Heart right ventricle (tissue), 16 donors: ENCODE results near the gene FGFR4. TPM values are rescaled to one million over a fixed set of nuclear protein-coding genes. Genes with fewer than 3 reads are reported as not detected.

Experiments
- ATAC-seq, 8 donors: fragments of 200-7000 bp; cut with Tn5 transposase; one replicate each; pipeline ENCODE4 v1.9.1; 2020; ENCODE audit warnings: mild to moderate bottlenecking in 8 of 8, moderate library complexity in 8 of 8, moderate number of reproducible peaks in 1 of 8
- DNase-seq, 2 donors: peaks; one replicate each; pipeline ENCODE4 v3.0.0-alpha.2; 2020
- H3K27ac ChIP-seq, 10 donors: fragments of 200-600 bp; sonication (generic) in 2 of 10; one replicate each; pipeline versions ENCODE4 v1.5.0 to v1.8.0; 2020 to 2022; ENCODE audit warnings: mild to moderate bottlenecking in 3 of 10
- H3K27me3 ChIP-seq, 7 donors: fragments of 200-600 bp; one replicate each; pipeline ENCODE4 v1.8.0; 2021 to 2022; ENCODE audit warnings: mild to moderate bottlenecking in 2 of 7
- H3K36me3 ChIP-seq, 9 donors: fragments of 200-600 bp; sonication (generic) in 1 of 9; one replicate each; pipeline versions ENCODE4 v1.5.0 to v1.8.0; 2020 to 2022; ENCODE audit warnings: mild to moderate bottlenecking in 2 of 9
- H3K4me1 ChIP-seq, 9 donors: fragments of 200-600 bp; sonication (generic) in 1 of 9; one replicate each; pipeline versions ENCODE4 v1.5.0 to v1.8.0; 2020 to 2022; ENCODE audit warnings: mild to moderate bottlenecking in 4 of 9
- H3K4me3 ChIP-seq, 10 donors: fragments of 200-600 bp; sonication (generic) in 2 of 10; one replicate each; pipeline versions ENCODE4 v1.5.0 to v1.8.0; 2020 to 2022; ENCODE audit warnings: mild to moderate bottlenecking in 7 of 10, moderate library complexity in 2 of 10
- H3K9me3 ChIP-seq, 11 donors: fragments of 200-600 bp in 10 of 11; sonication (generic) in 2 of 11; one replicate each; pipeline versions ENCODE4 v1.5.0 to v1.8.0; 2013 to 2022; ENCODE audit warnings: mild to moderate bottlenecking in 2 of 11, control low read depth in 1 of 11, moderate library complexity in 1 of 11
- WGBS, 2 donors: extraction: QIAGEN DNeasy Blood & Tissue Kit; methylation state at CpG; one replicate each; pipeline ENCODE4 v1.1.7; 2013; ENCODE audit warnings: inconsistent platforms in 1 of 2; 5-methylcytosine and 5-hydroxymethylcytosine counted together
- intact Hi-C, 10 donors: fragments of 100-400 bp; cut with DNase I; formaldehyde crosslinking; loops; one replicate each; pipeline versions ENCODE4 v1.11.1 to v1.14.2; 2022
- polyA plus RNA-seq, 2 donors: library from polyadenylated mRNA; stranded (reverse); fragments of 200-250 nt; gene quantifications; one replicate each; pipeline ENCODE4 v1.2.3, GENCODE V29; 2013
- total RNA-seq, 10 donors: library from RNA; stranded (reverse); fragmentation: NEBNext Ultra II Directional in 3 of 10; extraction: Animal tissue kit (Norgen Biotek cat#: 25700) in 3 of 10; gene quantifications; one replicate each; pipeline versions ENCODE4 v1.2.1 to v1.2.4, GENCODE V29; 2021 to 2023
- TF ChIP-seq, protein P1 (sequence below), 9 donors: fragments of 200-600 bp; sonication (generic) in 2 of 9; IDR thresholded peaks; one replicate each; pipeline versions ENCODE4 v1.5.0 to v1.8.0; 2021 to 2022; ENCODE audit warnings: antibody characterized with exemption in 9 of 9, mild to moderate bottlenecking in 5 of 9, moderate library complexity in 1 of 9
- donor health status: Arrhythmogenic right ventricular cardiomyopathy.
- donor health status: ischemic (EF 13 %, LVEDD 7.1; RV severe dilation, severe dysfunction).
- donor health status: healthy with polysubstance abuse.
- donor health status: DM: no; HTN: yes; CAD: no.
- donor health status: DM: no; HTN: no; CAD: no.
- donor health status: ischemic (EF 25% LVEDD 6.9; RV normal size, moderate dysfunction).
- donor health status: ischemic (EF 25% LVEDD 5.7; RV mildly dilated, moderate dysfunction).
- donor health status: healthy.
- donor health status: DM: yes; HTN: yes; CAD: no.
- donor health status: Ischemic cardiomyopathy.
- donor health status: ischemic (EF 35%, LVEDD 5.7; RV mildly dilated, moderate dysfunction).
- donor health status: nonischemic (EF 11% LVEDD 7.7; RV severe dilation, severe dysfunction).
- donor health status: DM: yes; HTN: yes; CAD: no.
- donor health status: PGD.
- donor health status: ischemic (EF 29% LVEDD 5.4; RV normal size, mild dysfunction).
- donor health status: nonischemic (EF 23%, LVEDD 6.1; RV moderate dilation, normal function).

The FGFR4 gene
- total and polyA plus RNA-seq, 12 donors, result 0.25 to 2.7 (median 0.53) TPM; not detected in 1

DNA sequence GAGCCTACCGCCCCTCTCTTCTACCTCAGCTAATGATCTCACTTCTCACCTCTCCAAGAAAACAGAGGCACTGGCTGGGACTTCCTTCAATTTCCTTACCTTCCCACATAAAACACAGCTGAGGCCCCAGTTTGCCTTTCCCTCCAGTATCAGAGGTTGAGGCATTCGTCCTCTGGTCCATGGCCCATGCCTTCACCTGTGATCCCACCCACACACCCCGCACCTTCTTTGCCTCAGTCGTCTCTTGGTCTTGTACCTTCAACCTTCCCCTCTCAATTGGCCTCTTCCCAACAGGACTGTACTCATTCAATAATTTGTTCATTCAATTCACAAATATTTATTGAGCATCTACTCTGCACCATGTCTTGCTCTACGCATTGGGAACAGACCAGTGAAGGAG lies 35.9 kb downstream of the FGFR4 start:
- ATAC-seq (no peak), DNase-seq (no peak)
- H3K9me3 ChIP-seq, result no peaks in the 10 kb centered on the region
- H3K4me3 ChIP-seq, result no peak overlapping the region
- no peaks in the 10 kb centered on the region for H3K27me3 ChIP-seq
- intact Hi-C loops, result loop anchor here in 1 of 10 donors (10.0 kb wide), 1 partner anchor 112 kb away; no protein-coding TSS in a partner anchor
- H3K27ac ChIP-seq, result no peak overlapping the region
- TF ChIP-seq, protein P1, sequence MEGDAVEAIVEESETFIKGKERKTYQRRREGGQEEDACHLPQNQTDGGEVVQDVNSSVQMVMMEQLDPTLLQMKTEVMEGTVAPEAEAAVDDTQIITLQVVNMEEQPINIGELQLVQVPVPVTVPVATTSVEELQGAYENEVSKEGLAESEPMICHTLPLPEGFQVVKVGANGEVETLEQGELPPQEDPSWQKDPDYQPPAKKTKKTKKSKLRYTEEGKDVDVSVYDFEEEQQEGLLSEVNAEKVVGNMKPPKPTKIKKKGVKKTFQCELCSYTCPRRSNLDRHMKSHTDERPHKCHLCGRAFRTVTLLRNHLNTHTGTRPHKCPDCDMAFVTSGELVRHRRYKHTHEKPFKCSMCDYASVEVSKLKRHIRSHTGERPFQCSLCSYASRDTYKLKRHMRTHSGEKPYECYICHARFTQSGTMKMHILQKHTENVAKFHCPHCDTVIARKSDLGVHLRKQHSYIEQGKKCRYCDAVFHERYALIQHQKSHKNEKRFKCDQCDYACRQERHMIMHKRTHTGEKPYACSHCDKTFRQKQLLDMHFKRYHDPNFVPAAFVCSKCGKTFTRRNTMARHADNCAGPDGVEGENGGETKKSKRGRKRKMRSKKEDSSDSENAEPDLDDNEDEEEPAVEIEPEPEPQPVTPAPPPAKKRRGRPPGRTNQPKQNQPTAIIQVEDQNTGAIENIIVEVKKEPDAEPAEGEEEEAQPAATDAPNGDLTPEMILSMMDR (IDR thresholded peaks at IDR 0.05), result no peak
- whole genome bisulfite sequencing, 2 donors, result 97 to 98% methylated on average over 5 of the region's 5 CpGs
- no peaks in the 10 kb centered on the region for H3K4me1 ChIP-seq
- no peaks in the 10 kb centered on the region for H3K36me3 ChIP-seq

DNA sequence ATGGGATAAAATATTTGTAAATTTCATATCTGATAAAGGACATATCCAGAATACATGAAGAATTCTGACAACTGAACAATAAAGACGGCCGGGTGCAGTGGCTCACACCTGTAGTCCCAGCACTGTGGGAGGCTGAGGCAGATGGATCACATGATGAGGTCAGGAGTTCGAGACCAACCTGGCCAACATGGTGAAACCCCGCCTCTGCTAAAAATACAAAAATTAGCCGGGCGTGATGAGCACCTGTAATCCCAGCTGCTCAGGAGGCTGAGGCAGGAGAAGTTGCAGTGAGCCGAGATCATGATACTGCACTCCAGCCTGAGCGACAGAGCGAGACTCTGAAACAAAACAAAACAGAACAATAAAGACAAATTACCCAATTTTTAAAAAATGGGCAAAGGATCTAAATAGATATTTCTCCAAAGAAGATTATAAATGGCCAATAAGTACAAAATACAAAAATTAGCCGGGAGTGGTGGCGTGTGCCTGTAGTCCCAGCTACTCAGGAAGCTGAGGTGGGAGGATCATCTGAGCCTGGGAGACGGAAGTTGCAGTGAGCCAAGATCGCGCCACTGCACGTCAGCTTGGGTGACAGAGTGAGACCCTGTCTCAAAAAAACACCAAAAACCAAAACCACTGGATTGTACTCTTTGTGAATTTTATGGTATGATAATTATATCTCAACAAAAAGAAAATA lies 37.2 kb downstream of the FGFR4 start:
- no peak for ATAC-seq
- WGBS, 2 donors, result 77 to 79% methylated on average over 15 of the region's 15 CpGs
- Histone ChIP-seq H3K9me3 (no peaks in the 10 kb centered on the region), H3K36me3 (no peaks in the 10 kb centered on the region), H3K27me3 (no peaks in the 10 kb centered on the region), H3K4me1 (peaks cover 0 to 10% (median 0%) of the 10 kb centered on the region in 9 donors), H3K4me3 (no peak overlapping the region), H3K27ac (no peak overlapping the region)
- TF ChIP-seq, protein P1 (IDR thresholded peaks at IDR 0.05), result no peak
- DNase-seq, result no peak
- intact Hi-C loops, result loop anchor here in 1 of 10 donors (10.0 kb wide), 1 partner anchor 111 kb away; no protein-coding TSS in a partner anchor

DNA sequence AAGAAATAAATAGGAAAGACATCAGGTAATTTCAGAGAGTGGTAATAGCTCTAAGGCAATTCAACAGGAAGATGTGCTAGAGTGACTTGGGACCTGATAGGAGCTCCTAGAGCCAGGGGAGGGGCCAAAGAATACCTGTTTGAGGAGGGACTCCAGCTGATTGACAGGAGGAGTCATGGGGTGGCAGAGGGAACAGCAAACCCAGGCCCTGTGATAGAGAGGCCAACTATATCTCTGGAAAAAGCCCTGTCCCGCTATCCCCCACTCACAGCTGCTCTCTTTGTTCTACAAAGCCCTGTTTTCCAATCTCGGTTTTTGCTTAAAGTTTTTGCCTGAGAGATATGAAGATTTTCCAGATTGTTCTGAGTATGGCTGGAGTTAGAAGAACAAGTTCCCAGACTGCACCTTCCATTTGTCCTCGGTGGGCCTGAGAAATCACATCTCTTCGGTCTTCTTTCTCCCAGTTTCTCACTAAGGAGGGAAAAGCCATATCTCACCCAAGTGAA lies 37.8 kb downstream of the FGFR4 start:
- Histone ChIP-seq H3K27ac (no peak overlapping the region), H3K4me3 (no peak overlapping the region), H3K36me3 (no peaks in the 10 kb centered on the region), H3K4me1 (peaks cover 0 to 16% (median 0%) of the 10 kb centered on the region in 9 donors), H3K9me3 (no peaks in the 10 kb centered on the region), H3K27me3 (no peaks in the 10 kb centered on the region)
- TF ChIP-seq, protein P1 (IDR thresholded peaks at IDR 0.05), result no peak
- 82 to 85% methylated on average over 4 of the region's 4 CpGs for WGBS, 2 donors
- intact Hi-C loops, result loop anchor here in 1 of 10 donors (10.0 kb wide), 1 partner anchor 110 kb away; no protein-coding TSS in a partner anchor
- no peak for DNase-seq
- ATAC-seq, result no peak

DNA sequence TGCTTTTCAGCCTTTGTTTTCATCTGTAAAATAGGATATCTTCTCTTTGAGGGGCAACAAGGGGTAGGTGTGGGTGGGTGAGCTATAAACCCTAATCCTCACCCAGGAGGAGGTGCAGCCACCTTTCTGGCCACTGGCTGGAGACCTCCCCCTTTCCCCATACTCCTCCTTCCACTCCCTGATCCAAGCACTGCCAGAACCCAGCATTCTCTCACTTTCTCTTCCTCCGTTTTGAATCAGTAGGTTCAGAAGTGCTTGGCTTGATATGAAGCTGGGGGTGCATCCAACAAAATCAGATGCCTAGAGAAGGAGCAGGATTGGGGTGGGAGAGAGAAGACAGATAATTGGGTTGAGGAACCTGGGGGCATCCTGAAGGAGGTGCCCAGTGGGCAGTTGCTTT lies 40.1 kb downstream of the FGFR4 start:
- no peak for ATAC-seq
- intact Hi-C loops, result loop anchor here in 1 of 10 donors (10.0 kb wide), 1 partner anchor 108 kb away; no protein-coding TSS in a partner anchor
- H3K4me3 ChIP-seq, result no peak overlapping the region
- WGBS, 2 donors, result 70 to 76% methylated on average over 1 of the region's 1 CpG
- no peak overlapping the region for H3K27ac ChIP-seq
- peaks cover 0 to 24% (median 0%) of the 10 kb centered on the region in 9 donors for H3K4me1 ChIP-seq
- no peak for DNase-seq
- no peaks in the 10 kb centered on the region for H3K9me3 ChIP-seq
- no peaks in the 10 kb centered on the region for H3K27me3 ChIP-seq
- TF ChIP-seq, protein P1 (IDR thresholded peaks at IDR 0.05), result no peak
- H3K36me3 ChIP-seq, result no peaks in the 10 kb centered on the region
